ENCODE results near the gene IL1R2.

The IL1R2 gene

DNA sequence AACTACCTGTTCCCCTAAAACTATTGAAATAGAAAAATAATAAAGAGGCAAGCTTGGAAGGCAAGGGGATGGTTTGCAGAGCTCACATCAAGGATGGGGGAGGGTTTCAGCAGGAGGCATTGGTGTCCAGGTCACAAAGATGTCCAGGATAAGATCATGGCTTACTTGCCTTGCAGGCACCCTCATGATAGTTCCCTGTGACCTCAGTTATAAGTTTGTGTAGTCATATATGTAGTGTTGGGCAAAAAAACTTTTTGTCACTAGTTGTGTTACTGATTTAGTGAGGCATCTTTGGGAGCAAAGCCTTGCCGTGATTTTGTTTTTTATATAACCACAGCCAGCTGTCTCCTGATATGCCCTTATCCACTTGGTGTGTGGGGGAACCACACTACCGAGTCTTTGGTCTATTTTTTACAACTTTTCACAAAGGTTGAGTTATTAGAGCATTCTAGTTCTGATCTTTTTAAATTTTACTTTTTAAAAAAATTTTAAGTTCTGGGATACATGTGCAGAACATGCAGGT is 53.3 kb downstream of the IL1R2 start:
- DNase-seq = no peak

DNA sequence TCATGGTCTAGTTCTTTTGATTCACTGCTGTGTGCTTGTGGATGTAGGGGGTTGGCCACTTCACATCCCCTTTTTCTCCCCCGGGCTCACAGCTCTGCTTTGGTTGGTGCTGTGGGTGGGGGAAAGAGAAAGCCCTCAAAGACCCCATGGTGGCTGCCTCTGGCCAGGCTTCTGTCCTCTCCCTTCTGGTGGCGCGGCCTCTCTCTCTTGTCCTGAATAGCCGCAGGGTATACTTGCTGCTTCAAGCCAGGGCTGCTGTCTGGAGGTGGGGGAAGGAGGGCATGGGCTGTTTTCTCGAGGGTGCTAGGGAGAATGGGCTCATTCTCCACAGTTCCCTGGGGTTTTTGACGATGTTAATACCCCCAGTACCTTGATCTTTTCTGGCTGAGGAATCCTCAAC is 53.9 kb downstream of the IL1R2 start:
- DNase-seq = no peak

DNA sequence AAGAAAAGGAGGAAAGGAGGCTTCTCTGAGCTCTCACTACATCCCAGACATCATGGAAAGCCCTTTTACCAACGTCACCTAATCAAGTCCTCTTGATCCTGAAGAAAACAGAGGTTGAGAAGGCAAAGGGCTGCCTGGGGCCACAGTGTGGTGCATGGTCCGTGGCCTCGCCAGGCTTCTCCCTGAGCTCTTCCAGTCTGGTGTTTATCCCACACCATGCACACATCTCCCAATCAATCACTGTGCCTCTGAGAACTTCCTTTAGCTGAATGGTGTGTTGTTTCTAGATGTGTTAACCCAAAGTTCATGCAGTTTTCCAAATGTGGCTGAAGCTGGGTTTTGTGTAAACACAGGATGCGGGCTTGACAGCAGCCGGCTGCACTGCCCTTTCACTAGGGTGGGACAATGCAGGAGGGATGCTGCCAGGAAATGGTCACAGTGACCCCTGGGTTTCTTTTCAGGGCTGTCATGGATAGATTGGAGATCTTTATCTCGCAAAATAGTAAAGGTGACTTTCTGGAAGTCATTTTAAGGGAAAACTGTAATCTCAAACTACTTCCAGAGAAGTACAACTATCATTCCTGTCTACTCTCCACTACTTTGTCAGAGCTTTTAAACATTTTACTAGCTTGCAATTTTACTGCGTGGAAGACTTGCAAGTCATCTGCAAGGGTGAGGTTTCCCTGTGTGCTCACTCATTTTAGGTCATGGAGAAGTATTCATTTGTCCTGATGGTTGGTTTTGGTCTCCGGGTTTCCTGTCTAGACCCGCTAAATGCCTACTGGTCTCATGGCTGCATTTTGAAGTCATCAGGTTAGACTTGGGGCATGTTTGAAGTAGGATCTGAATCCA is 54.6 kb downstream of the IL1R2 start:
- DNase-seq = no peak

DNA sequence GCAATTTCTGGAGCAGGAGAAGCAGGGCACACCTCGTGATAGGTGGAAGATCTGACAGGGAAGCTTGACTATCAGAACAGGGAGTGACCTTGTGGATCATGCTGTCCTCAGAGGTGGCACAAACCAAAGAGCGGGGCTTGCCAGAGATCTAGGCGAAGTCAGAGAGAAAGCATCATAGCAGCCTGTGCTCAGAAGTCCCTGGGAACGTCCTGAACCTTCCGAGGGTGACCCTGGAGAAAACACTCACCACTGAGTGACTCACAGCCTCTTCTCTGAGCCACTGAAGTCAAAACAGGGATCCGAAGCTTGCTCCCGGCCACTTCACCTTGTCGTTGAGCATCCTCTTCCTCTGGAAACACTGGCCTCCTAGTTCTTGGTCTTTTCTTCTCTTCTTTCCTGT is 56.7 kb downstream of the IL1R2 start:
- DNase-seq = no peak

DNA sequence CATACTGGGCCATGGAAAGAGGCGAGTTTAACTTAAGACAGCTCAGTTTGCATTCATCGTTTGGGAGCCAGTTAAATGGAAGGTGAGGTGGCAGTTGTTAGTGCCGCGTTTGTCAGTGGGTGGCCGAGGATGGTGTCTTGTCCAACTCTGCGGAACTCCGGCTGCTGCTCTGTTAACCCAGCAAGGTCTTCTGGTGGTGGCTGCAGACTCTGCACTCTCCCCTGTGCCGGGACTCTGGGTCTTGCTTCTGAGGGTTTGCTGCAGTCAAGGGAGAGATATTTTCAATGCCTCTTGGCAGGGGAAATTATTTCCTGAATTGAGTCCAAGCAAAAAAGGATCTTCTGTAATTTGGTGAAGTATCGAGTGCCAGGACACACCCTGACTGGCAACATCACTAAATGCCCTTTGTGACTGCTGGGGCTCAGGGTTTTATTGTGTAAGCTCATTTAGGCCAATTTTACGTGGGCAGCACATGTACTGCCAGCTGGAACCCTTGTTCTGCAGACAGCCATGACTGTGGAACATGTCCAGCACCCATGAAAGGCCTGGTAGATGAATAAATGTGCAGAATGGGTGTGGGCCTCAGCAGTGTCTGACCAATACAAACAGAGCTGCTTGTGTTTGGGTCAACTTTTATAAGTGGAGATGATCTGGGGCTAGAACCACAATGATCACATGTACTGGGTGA is 58.1 kb downstream of the IL1R2 start:
- DNase-seq = no peak

DNA sequence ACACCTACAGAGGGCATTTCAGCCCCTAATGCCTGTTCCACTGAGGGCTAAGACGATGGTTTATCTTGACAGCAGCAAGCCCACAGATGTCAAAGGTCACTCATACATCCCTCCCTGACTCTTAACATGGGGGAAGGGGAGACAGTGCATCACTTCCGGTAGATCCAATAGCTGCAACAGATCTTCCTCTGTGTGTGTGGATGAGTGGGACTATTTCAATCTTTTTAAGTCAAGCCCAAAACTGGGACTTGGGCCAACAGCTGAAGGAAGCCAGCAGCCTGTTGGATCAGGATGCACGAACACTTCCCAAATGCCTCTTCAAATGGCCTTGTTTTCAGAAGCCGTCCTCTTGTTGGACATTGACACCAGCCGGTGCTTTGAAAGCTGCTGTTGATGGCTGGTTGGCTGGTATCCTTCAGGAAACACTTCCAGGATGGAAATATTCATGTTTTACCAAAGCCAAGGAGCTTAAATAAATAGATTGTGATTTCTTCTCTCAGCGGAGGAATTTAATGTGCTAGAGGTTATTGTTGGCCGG is 59.2 kb downstream of the IL1R2 start:
- DNase-seq = no peak

DNA sequence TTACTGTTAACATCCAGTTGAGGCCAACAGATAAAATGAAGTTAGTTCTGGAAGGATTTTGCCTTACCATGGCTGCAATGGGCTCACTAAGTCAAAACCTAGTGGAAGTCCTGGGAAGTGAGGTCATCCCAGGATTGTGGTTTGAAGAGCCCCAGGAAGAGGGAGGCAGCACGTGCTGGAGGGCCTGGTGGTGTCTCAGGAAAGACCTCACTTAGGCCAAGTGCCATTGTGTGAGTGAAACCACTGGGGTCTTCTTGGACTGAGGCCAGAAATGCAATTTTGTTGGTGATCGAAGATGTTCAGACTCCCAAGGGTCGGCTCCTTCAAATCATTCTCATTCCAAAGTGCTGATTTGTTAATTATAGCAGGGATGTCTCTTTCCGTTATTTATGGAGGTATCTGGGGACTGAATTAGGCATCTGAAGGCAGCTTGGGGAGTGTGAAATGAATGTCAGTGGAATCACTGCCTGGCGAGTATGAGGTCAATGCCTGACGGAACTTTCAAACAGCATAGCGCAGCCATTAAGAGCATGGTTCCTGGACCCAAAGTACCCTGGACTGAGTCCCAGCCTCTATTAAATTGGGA is 60.0 kb downstream of the IL1R2 start:
- DNase-seq = no peak

DNA sequence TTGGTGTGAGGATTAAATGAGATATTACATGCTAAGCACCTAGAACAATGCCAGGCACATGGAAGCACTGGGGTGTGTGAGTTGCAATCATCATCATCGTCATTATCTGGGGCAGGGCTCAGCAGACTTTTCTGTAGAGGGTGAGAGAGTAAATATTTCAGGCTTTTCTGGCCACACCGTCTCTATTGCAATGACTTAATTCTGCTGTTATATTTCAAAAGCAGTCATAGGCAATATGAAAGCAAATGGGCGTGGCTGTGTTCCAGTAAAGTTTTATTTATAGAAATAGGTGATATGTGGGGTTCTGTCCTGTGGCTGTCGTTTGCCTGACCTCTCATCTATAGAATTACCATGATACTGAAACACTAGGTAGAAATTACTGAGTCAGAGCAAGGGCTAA is 60.6 kb downstream of the IL1R2 start:
- DNase-seq = no peak

DNA sequence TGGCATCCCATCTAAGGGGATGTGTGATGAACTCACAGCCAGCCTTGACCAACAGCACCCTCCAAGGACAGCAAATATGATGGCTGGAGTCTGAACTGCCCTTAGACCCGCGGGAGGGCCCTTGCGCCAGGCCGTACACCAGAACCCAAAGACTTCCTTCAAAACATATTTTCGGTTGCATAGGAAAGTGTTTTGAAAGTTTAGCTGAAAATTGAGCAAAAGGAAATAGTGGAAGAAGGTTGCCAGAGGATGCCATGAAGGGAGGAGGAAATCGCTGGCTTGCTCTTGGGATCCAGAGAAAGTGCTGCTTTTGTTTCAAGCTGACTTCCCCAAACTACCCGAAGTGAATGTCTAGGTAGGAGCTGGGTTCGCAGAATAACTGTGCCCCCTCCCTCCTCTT is 61.3 kb downstream of the IL1R2 start:
- no peak for DNase-seq

DNA sequence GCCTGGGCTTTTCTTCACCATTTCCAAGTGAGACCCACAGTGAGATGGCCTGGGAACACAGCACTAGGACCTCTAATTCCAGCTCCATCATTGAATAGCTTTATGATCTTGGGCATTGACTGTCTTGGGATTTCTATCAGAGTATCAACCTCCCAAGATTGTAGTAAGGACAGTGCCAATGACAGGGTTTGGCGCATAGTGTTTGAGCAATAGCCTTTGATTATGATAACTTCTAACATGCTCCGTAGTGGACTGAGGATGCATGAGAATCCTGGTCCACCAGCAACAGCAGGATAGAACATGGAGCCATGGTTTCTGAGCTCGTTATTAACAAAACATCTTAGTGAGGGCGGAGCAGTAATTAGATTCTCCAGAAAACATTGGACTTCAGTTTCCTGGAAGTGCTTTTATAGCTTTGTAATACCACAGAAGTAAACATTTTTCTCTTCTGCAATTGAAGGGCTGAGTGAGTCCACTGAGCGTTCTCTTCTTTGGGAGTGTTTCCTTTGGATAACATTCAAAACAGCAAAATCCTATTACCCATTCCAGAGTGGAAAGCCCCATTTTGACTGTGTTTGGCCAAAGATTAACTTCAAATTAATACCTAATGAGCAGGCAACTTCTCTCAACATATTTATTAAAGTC is 63.7 kb downstream of the IL1R2 start:
- DNase-seq = no peak

DNA sequence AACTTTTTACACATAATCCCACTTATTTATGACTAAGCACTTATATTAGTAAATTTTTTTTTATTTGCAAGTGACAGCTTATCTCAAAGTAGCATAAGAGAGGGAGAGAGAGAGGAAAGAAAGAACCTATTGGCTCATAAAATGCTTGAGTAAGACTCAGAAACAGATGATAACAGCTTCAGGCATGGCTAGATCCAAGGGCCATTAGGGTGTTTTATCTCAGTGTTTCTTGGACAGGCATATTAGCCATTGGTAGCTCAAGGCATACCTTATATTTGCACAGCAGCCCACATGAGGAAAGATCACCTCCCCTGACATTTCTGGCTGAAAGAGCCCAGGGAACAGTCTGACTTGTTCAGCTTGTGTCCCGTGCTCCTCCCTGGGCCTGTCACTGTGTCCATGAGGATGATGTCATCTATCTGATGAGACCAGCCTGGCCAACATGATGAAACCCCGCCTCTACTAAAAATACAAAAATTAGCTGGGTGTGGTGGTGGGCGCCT is 64.4 kb downstream of the IL1R2 start:
- DNase-seq = no peak

DNA sequence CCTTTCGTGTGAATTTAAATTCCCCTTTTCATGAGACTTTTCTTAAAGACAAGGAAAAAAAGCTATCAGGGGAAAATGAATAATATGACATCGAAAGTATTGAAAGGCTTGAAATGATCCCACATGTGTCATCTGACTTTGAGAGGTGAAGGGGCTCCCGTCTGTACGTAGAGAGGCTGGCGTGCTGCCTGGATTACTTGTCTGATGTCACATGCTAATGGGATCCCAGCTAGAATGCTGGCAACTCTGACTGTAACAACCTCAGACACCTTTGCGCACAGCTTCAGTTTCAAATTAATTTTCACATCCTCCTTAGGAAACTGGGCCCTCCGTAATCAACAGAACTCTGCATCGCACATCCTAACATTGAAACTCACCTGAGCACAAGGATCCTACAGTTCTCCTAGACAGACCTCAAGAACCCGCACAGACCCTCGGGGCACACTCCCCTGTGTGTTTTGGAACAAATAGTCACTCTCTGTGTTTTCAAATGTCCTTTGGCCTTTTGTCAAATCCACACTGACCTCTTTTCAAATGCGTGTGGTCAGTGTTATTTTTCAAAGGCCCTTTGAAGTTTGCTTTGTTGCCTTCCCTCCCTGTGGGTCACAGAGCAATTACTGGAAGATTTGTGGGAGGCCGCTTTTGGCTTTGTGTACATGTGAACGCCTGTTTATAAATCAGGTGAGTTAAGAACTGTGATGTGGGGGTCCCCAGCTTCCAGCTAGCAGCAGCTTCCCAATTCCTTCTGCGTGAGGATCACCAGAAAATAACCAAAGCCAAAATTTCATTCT is 65.9 kb downstream of the IL1R2 start:
- peak; percentile 47 for DNase-seq

DNA sequence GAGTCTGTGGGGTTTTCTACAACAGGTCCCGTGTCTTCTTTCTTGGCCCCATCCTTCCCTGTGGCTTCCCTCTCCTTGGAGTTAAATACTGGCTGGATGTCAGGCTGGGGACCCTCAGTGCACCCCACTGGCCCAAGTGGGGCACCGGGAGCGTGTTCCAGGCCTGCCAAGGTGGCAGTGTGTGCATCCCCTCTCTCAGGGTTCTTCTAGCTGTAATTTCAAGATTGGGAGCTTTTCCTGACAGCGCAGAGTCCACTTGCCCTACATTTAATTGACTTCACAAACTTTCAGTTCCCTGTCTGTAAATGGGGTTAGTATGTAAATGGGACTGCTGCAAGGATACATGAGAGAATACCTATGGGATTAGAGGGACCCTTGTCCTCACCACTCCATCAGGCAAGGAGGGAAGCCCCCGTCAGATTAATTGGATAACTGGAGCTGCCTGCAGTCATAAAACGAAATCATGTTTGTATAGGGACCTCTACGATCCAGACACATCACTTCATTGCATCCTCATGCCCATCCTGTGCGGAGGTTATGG is 66.6 kb downstream of the IL1R2 start:
- DNase-seq = no peak

DNA sequence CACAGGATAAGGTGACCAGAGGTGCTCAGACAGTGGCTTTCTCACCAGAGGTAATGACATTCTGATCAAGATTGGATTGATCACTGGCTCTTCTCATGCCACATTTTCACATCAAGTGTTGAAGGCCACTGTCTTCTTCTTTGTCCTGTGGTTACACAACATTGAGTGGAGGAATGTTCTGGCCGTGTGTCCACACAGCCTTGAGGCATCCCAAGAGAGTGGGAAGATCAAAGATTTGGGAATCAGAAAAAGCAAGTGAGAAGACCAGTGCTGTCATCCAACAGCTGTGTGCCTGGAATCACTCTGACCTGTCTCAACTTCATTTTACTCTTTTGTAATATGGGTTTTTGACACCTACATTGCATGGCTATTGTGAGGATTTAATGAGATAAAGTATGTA is 67.4 kb downstream of the IL1R2 start:
- no peak for DNase-seq

DNA sequence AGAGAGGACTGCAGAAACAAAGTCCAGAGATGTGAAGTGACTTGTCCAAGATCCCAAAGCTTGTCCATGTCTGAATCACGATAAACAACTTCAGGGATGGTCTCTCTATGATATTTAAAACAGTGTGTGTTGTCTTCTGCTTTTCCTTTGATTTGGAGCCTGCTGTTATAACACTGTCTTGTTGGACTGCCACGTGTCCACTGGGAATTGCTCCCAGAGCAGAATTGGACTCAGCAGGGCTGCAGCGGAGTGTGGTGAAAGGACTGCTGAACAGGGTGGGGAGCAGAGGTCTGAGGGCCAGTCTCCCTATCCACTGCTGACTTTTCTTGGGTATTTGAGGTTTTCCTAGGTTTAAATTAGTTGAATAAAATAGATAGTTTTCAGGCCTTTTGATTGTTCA is 68.3 kb downstream of the IL1R2 start:
- no peak for DNase-seq

DNA sequence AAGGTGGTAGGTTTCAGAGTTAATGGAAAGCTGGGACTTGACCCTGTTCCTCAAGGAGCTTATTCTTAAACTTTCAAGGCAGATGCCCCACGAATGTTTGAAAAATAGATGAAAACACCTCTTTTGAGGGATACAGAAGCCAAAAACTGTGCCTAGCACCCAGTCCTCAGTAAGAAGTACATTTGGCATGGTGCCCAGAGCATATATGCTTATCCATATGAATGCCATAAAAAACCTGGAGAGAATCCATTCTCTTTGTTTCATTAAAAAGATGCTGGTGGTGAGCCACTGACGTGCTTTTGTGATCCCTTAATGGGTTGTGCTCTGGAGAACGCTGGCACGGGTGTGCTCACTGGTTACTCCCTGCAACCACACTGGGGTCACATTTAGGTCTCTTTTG is 69.0 kb downstream of the IL1R2 start:
- no peak for DNase-seq

DNA sequence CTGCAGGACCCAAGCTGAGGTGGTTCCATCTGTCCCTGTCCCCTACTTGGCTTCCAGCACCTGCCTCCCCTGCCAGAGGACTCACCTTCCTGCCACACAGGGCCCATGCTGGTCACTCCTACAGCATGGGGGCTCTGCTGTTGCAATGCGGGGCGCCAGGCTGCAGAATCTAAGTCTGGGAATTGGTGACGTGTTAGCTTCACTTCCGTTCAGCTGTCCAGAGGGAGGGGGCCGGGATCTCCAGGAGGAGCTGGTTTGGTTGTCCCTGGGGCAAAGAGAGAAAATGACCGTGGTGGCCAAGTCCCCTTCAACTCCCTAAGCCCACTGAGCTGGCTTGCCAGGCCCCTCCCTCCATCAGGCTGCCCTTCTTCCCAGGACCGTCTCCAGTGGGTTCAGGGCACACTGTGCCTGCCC is 69.5 kb downstream of the IL1R2 start:
- no peak for DNase-seq

DNA sequence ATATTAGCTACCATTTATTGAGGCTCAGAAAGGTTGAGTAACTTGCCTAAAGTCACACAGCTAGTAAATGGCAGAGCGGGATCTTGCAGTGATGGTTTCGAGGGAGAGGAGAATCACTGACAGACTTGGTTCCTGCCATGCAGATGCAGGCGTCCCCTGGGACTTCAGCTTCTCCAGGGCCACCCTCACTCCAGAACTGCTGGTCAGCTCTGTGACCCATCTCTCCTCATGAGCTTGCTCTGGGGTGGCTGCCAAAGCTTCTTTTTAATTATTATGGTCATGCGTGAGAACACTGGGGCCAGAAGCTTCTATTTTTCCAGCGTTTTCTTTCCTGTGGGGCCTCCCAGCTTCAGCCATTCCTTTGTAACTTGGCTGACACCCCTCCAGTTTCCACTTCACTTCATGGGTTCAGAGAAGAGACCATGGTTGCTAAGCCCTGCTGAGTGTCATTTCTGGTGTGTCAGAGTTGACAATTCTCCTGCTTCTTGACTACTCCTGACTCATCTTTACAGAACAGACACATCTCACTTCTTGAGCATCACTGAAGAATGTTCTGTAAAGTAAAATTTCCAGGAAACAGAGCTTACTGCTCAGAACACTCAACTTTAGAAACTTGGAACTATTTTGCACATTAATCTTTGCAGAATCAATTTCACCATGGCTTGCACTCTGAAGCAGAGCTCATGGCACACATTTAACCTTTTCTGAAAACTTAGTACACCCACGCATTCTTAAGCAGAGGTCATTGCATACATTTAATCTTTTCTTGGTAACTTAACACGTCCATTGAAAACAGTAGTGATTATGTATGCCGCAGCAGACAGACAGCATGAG is 70.4 kb downstream of the IL1R2 start:
- DNase-seq = peak; percentile 48

DNA sequence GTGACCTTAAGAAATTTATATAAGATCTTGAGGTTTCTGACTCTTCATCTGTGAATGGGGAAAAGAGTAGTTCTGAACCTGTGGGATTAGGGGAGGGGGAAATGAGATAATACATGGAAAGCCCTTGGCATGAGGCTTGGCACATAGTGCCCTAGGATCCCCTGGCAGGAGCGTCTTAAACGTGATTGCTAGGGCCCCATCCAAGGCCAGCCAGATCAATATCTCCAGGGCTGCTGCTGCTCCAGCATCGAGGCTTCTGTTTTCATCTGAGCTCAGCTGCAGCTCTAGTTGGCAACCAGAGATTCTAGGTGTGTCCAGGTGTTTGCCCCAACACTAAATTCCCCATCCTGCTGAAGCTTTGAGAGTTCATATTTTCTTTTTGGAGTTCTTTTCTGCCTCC is 71.0 kb downstream of the IL1R2 start:
- no peak for DNase-seq

DNA sequence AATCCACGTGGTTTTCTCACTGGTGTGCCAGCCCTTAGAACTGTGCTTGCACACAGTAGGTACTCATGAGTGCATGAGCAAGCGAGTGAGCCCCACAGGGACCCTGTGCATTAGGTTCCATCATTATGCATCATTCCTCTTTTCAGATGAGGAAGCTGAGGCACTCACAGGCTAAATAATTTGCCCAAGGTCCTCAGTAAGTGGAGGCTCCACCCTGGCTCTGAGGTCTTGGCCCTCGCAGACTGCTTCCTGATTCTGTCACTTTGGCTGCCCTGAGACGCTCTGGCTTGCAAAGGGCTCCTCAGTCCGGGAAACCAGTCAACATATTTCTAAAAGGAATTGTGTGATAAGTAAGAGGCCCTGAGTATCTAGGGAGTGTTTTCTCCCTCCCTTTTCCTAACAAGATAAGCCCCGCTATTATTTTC is 71.7 kb downstream of the IL1R2 start:
- DNase-seq = no peak
